Measurements from ENCODE around the gene HTRA1.

DNA sequence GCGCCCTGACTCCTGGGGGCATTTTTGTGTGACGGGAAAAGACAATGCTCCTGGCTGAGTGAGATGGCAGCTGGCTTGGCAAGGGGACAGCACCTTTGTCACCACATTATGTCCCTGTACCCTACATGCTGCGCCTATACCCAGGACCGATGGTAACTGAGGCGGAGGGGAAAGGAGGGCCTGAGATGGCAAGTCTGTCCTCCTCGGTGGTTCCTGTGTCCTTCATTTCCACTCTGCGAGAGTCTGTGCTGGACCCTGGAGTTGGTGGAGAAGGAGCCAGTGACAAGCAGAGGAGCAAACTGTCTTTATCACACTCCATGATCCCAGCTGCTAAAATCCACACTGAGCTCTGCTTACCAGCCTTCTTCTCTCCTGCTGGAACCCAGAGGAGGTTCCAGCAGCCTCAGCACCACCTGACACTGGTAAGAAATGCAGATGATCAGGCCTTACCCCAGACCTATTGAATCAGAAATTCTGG lies 6.7 kb upstream of the HTRA1 start, which contains the start of gene ARMS2:
- TF ChIP-seq NCOA4 (IDR thresholded peaks at IDR 0.05; ENCODE audit: partially characterized antibody) (no peak), BDP1 (IDR thresholded peaks at IDR 0.05; ENCODE audit: insufficient read depth, insufficient read length) (no peak), ZBTB26 (CRISPR knock-in tag; IDR thresholded peaks at IDR 0.05) (no peak), EZH2 (IDR thresholded peaks at IDR 0.05; ENCODE audit: borderline replicate concordance, low read depth, low read length) (no peak), ZBTB9 (CRISPR knock-in tag; IDR thresholded peaks at IDR 0.05) (no peak), RBFOX2 (IDR thresholded peaks at IDR 0.05; ENCODE audit: low read depth, low read length) (no peak), SP1 (CRISPR knock-in tag; IDR thresholded peaks at IDR 0.05) (no peak), GABPA (tag; conservative IDR thresholded peaks at IDR 0.05; ENCODE audit: low read depth) (no peak), RBBP5 (IDR thresholded peaks at IDR 0.05; ENCODE audit: borderline replicate concordance, insufficient read depth, low read length, poor library complexity, severe bottlenecking) (no peak), EHMT2 (IDR thresholded peaks at IDR 0.05) (no peak), CTCF (IDR thresholded peaks at IDR 0.05 in 2 of 3, conservative IDR thresholded peaks at IDR 0.05 in 1 of 3; ENCODE audit: insufficient read depth in 2 of 3, low read depth in 1 of 3, low read length in 3 of 3) (no peak)

All from K562 (cell line).